Duodenal mucosa (tissue), 2 donors: Measurements from ENCODE around the gene TRAPPC1.
"Not testable (repeated sequence)": the region's sequence is repeated elsewhere in the genome, so short reads cannot be mapped to it uniquely, and the experiment has no call there.

Experiments used
- H3K27ac ChIP-seq: one replicate; pipeline ENCODE4 v1.7.0; 2013; ENCODE audit warnings: low read depth, low read length
- H3K27me3 ChIP-seq, 2 donors: one replicate each; pipeline ENCODE4 v1.7.0; 2013; ENCODE audit warnings: low read length in 2 of 2, control low read depth in 1 of 2; ENCODE audit not compliant: insufficient read depth in 2 of 2, control insufficient read depth in 1 of 2
- H3K36me3 ChIP-seq, 2 donors: one replicate each; pipeline ENCODE4 v1.7.0; 2013; ENCODE audit warnings: low read length in 2 of 2, control low read depth in 1 of 2; ENCODE audit not compliant: insufficient read depth in 2 of 2, control insufficient read depth in 1 of 2
- H3K4me1 ChIP-seq, 2 donors: one replicate each; pipeline ENCODE4 v1.7.0; 2013; ENCODE audit warnings: low read length in 2 of 2, control low read depth in 1 of 2; ENCODE audit not compliant: insufficient read depth in 2 of 2, control insufficient read depth in 1 of 2
- H3K4me3 ChIP-seq, 2 donors: one replicate each; pipeline ENCODE4 v1.7.0; 2013; ENCODE audit warnings: low read length in 2 of 2, low read depth in 1 of 2
- H3K9ac ChIP-seq, 2 donors: one replicate each; pipeline ENCODE4 v1.7.0; 2013; ENCODE audit warnings: low read length in 2 of 2, low read depth in 1 of 2
- H3K9me3 ChIP-seq, 2 donors: one replicate each; pipeline ENCODE4 v1.7.0; 2013; ENCODE audit warnings: low read length in 2 of 2, control low read depth in 1 of 2; ENCODE audit not compliant: control insufficient read depth in 1 of 2

The TRAPPC1 gene

DNA sequence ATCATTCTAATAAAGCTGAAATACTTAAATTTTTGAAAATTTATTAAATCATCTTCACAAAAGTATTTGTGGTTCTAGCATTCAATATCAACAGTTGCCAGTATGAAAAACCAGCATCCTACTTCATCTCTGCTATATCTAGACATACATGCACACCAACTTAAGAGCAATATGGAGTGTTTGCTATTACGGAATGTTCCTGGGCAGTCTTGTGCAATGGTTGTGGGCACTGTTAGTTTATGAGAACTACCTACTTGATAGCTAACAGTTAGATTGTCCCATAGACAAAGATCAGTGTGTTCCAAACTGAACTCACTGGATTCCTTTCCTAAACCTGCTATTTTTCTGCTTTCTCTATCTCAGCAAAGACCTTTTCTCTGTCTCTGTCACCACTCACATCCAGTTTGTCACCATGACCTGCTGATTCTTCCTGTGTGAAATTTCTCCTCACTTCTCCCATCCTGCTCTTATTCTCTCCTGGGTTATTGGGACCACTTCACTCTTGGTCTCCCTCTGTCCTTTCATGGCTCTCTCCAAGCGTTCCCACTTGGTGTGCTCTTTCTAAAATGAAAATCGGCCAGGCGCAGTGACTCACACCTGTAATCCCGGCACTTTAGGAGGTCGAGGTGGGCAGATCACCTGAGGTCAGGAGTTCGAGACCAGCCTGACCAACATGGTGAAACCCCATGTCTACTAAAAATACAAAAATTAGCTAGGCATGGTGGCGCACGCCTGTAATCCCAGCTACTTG, 27.9 kb upstream of the TRAPPC1 start:
- H3K9ac ChIP-seq: no peak overlapping the region
- no peaks in the 10 kb centered on the region for H3K9me3 ChIP-seq
- H3K27ac ChIP-seq: no peak overlapping the region
- peaks cover 0 to 4% of the 10 kb centered on the region in 2 donors for H3K27me3 ChIP-seq
- no peaks in the 10 kb centered on the region for H3K36me3 ChIP-seq
- no peak overlapping the region for H3K4me3 ChIP-seq
- H3K4me1 ChIP-seq: no peaks in the 10 kb centered on the region

DNA sequence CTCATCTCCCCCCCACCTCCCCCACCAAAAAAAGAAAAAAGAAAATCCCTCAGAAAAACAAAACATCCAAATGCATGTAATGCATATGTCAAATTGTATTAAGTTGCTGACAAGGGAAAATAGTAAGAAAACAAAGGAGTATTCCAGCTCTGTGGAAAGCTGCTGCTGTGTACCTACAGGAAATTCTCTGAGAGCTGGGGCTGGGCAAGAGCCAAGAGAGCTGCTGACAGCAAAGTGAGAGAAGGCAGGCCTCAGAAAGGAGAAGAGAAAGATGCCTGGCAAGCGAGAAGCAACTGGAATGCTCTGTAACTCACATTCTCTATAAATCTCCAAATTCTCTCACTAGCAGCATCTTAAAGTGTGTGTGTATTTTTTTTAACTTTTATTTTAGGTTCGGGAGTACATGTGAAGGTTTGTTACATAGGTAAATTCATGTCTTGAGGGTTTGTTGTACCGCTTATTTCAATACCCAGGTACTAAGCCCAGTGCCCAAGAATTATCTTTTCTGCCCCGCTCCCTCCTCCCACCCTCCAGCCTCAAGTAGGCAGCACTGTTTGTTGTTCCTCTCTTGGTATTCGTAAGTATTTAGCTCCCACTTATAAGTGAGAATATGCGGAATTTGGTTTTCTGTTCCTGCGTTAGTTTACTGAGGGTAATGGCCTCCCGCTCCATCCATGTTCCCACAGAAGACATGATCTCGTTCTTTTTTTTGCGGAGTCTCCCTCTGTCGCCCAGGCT, 24.7 kb upstream of the TRAPPC1 start:
- H3K9ac ChIP-seq: no peak overlapping the region
- no peak overlapping the region for H3K27ac ChIP-seq
- H3K27me3 ChIP-seq: peaks cover 0 to under 1% of the 10 kb centered on the region in 2 donors
- H3K36me3 ChIP-seq: no peaks in the 10 kb centered on the region
- H3K9me3 ChIP-seq: no peaks in the 10 kb centered on the region
- no peak overlapping the region for H3K4me3 ChIP-seq
- no peaks in the 10 kb centered on the region for H3K4me1 ChIP-seq

DNA sequence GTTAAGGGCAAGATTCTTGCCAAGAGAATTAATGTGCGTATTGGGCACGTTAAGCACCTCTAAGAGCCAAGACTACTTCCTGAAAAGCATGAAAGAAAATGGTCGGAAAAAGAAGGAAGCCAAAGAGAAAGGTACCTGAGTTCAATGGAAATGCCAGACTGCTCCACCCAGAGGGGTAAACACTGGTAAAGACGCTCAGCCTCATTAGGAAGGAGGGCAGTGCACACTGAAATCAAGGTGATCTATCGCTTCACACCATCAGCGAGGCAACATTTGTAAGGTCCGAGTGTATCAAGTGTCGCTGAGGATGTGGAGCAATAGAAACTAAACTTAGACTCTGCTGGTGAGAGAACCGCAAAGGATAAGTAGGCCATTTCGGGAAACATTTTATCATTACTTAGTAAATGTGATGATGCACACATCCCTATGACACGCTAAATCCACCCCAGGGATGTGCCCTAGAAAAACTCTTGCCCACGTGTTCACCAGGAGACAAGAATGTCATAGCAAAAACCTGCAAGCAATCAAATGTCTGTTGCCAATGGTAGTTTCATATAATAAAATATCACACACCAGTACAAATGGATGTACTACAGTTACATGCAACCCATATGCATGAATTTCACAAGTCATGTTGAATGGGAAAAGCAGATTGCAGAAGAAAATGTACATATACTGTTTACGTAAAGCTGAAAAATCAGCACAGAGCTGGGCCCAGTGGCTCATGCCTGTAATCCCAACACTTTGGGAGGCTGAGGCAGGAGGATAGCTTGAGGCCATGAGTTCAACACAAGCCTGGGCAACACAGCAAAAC, 23.9 kb upstream of the TRAPPC1 start:
- Histone ChIP-seq H3K9ac (no peak overlapping the region), H3K36me3 (no peaks in the 10 kb centered on the region), H3K4me3 (no peak overlapping the region), H3K9me3 (no peaks in the 10 kb centered on the region), H3K27ac (no peak overlapping the region), H3K4me1 (no peaks in the 10 kb centered on the region), H3K27me3 (no peaks in the 10 kb centered on the region)

DNA sequence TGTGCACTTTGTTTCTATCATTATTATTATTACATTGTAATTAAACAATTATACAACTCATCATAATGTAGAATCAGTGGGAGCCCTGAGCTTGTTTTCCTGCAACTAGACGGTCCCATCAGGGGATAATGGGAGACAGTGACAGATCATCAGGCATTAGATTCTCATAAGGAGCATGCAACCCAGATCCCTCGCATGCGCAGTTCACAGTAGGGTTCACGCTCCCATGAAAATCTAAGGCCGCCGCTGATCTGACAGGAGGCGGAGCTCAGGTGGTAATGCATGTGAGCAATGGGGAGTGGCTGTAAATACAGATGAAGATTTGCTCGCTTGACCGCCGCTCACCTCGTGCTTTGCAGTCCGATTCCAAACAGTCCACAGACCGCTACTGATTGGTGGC, 21.5 kb upstream of the TRAPPC1 start:
- H3K27me3 ChIP-seq, H3K9me3 ChIP-seq, H3K4me3 ChIP-seq, H3K27ac ChIP-seq, H3K9ac ChIP-seq, H3K36me3 ChIP-seq, H3K4me1 ChIP-seq: not testable (repeated sequence)

DNA sequence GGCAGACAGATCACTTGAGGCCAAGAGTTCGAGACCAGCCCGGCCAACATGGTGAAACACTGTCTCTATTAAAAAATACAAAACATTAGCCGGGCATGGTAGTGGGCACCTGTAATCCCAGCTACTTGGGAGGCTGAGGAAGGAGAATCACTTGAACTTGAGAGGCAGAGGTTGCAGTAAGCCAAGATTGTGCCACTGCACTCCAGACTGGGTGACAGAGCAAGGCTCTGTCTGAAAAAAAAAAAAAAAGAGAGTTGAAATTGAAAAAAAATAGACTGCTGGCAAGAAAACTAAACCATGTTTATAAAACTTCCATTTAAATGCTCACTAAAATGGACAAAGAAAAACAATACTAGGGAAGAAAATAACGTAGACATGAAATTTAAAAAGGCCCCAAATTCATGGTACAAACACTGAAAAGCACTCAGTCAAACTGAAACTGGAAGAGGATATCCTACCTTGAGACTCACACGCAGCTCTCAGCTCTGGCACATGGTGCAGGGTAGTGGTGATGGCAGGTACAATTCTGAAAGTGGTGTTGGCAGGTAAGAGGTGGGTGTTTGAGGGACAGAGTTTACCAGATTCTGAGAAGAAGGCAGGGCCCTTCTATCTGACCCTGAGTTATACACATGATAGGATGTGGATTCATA, 19.5 kb upstream of the TRAPPC1 start:
- H3K9ac ChIP-seq: no peak overlapping the region
- no peaks in the 10 kb centered on the region for H3K4me1 ChIP-seq
- H3K9me3 ChIP-seq: no peaks in the 10 kb centered on the region
- no peak overlapping the region for H3K27ac ChIP-seq
- peaks cover 11 to 25% of the 10 kb centered on the region in 2 donors for H3K36me3 ChIP-seq
- H3K27me3 ChIP-seq: no peaks in the 10 kb centered on the region
- no peak overlapping the region for H3K4me3 ChIP-seq

DNA sequence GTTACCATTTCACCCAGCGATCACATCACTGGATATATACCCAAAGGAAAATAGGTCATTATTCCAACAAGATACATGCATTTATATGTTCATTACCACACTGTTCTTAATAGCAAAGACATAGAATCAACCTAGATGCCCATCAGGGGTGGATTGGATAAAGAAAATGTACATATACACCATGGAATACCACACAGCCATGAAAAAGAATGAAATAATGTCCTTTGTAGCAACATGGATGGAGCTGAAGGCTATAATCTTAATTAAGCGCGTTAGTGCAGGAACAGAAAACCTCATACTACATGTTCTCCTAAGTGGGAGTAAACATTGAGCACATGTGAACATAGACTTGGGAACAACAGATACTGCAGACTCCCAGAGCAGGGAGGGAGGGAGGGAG, 18.8 kb upstream of the TRAPPC1 start:
- Histone ChIP-seq H3K4me1 (no peaks in the 10 kb centered on the region), H3K9ac (no peak overlapping the region), H3K9me3 (no peaks in the 10 kb centered on the region), H3K4me3 (no peak overlapping the region), H3K27me3 (no peaks in the 10 kb centered on the region), H3K27ac (no peak overlapping the region), H3K36me3 (peaks cover 18 to 31% of the 10 kb centered on the region in 2 donors)

DNA sequence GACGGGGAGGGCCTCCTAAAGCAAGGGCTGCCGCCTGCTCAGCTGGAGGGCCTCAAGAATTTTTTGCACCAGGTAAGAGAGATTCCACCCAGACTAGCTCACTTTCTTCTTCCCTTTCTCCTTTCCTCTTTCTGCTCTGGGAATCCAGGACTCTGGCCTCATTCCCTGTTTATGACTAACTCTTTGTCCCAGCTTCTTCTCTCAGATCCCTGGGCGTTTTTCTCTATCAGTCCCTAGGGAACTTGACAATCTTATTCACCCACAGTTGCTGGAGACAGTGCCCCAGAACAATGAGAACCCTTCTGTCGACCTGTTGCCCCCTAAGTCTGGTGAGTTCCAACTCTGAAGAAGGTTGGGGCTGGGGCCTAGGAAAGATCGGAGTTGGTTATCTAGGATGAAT, 15.9 kb upstream of the TRAPPC1 start:
- no peaks in the 10 kb centered on the region for H3K27me3 ChIP-seq
- H3K9me3 ChIP-seq: no peaks in the 10 kb centered on the region
- no peaks in the 10 kb centered on the region for H3K4me1 ChIP-seq
- H3K36me3 ChIP-seq: peaks cover 32 to 56% of the 10 kb centered on the region in 2 donors
- no peak overlapping the region for H3K9ac ChIP-seq
- no peak overlapping the region for H3K4me3 ChIP-seq
- H3K27ac ChIP-seq: no peak overlapping the region

DNA sequence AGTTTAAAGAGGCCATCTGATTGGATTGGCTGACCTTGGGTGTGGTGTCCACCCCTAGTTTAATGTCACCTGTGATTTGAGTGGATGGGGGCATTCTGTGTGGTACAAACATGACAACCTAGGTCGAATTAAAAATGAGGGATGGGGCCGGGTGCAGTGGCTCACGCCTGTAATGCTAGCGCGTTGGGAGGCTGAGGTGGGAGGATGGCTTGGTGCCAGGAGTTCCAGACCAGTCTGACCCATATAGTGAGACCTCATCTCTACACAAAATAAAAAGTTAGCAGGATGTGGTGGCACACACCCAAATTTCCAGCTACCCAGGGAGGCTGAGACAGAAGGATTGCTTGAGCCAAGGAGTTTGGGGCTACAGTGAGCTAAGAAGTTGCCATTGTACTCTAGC, 14.7 kb upstream of the TRAPPC1 start:
- H3K9ac ChIP-seq: no peak overlapping the region
- no peaks in the 10 kb centered on the region for H3K27me3 ChIP-seq
- no peak overlapping the region for H3K4me3 ChIP-seq
- no peaks in the 10 kb centered on the region for H3K4me1 ChIP-seq
- no peak overlapping the region for H3K27ac ChIP-seq
- H3K9me3 ChIP-seq: no peaks in the 10 kb centered on the region
- peaks cover 32 to 56% of the 10 kb centered on the region in 2 donors for H3K36me3 ChIP-seq

DNA sequence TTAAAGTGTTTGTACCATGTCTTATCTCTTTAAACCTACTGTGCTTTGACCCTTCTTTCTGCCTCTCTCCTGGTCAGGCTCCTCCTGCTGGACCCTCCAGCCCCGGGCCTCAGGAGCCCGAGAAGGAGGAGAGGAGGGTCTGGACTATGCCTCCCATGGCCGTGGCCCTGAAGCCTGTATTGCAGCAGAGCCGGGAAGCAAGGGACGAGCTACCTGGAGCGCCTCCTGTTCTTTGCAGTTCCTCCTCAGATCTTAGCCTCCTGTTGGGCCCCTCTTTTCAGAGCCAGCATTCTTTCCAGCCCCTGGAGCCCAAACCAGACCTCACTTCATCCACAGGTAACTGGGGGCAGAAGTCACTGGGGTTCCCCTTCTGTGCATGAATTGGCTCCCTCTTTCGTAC, 13.9 kb upstream of the TRAPPC1 start:
- Histone ChIP-seq H3K27ac (no peak overlapping the region), H3K4me1 (no peaks in the 10 kb centered on the region), H3K9ac (no peak overlapping the region), H3K36me3 (peaks cover 32 to 61% of the 10 kb centered on the region in 2 donors), H3K9me3 (no peaks in the 10 kb centered on the region), H3K4me3 (no peak overlapping the region), H3K27me3 (no peaks in the 10 kb centered on the region)
